ENCODE measurements around the gene SMIM14.

The SMIM14 gene

GRCh38 chr4:39596971-39597370 is 41.7 kb downstream of the SMIM14 start:
- TF ChIP-seq CTCF (IDR thresholded peaks at IDR 0.05), result no peak
- no peak for DNase-seq (ENCODE audit: low spot score)
- Histone ChIP-seq H3K4me3 (no peak overlapping the region), H3K27ac (no peak overlapping the region)

- DNase-seq (ENCODE audit: low spot score), result no peak
- Histone ChIP-seq H3K27ac (no peak overlapping the region), H3K4me3 (no peak overlapping the region)
- TF ChIP-seq CTCF (IDR thresholded peaks at IDR 0.05), result no peak
Observed at GRCh38 chr4:39591290-39591689, 47.4 kb downstream of the SMIM14 start.

- no peak overlapping the region for H3K4me3 ChIP-seq
- TF ChIP-seq CTCF (IDR thresholded peaks at IDR 0.05), result no peak
- no peak overlapping the region for H3K27ac ChIP-seq
- DNase-seq (ENCODE audit: low spot score), result no peak
Observed at GRCh38 chr4:39587881-39588280, 50.8 kb downstream of the SMIM14 start.

GRCh38 chr4:39574946-39575345 is 63.7 kb downstream of the SMIM14 start:
- no peak for TF ChIP-seq CTCF (IDR thresholded peaks at IDR 0.05)
- no peak for DNase-seq (ENCODE audit: low spot score)
- Histone ChIP-seq H3K4me3 (no peak overlapping the region), H3K27ac (no peak overlapping the region)

- Histone ChIP-seq H3K27ac (no peak overlapping the region), H3K4me3 (no peak overlapping the region)
- TF ChIP-seq CTCF (IDR thresholded peaks at IDR 0.05), result no peak
- no peak for DNase-seq (ENCODE audit: low spot score)
Observed at GRCh38 chr4:39571504-39571903, 67.2 kb downstream of the SMIM14 start.

- no peak for DNase-seq (ENCODE audit: low spot score)
Observed at GRCh38 chr4:39571054-39571453, 67.6 kb downstream of the SMIM14 start.

GRCh38 chr4:39569209-39569608 is 69.5 kb downstream of the SMIM14 start:
- no peak for DNase-seq (ENCODE audit: low spot score)
- TF ChIP-seq CTCF (IDR thresholded peaks at IDR 0.05), result no peak
- Histone ChIP-seq H3K27ac (no peak overlapping the region), H3K4me3 (no peak overlapping the region)

More at GRCh38 chr4:39571054-39571453, 67.6 kb downstream of the SMIM14 start:
- TF ChIP-seq CTCF (IDR thresholded peaks at IDR 0.05), result no peak
- no peak overlapping the region for H3K27ac ChIP-seq
- H3K4me3 ChIP-seq, result no peak overlapping the region
